NT2/D1 (cell line): ENCODE data around the gene CTRB2.

Source experiments
- DNase-seq: peaks from one replicate; pipeline ENCODE4 v3.0.0-alpha.2; 2011; ENCODE audit warnings: low read depth, low spot score
- H3K27me3 ChIP-seq: 2 replicates; pipeline ENCODE4 v1.6.0; 2011; ENCODE audit warnings: mild to moderate bottlenecking; ENCODE audit not compliant: insufficient read length, insufficient read depth
- H3K36me3 ChIP-seq: 2 replicates; pipeline ENCODE4 v1.6.1; 2011; ENCODE audit warnings: mild to moderate bottlenecking, low read length, mixed read lengths; ENCODE audit not compliant: insufficient read depth, insufficient read length
- H3K4me1 ChIP-seq: 2 replicates; pipeline ENCODE4 v1.5.1; 2011; ENCODE audit not compliant: insufficient read depth, insufficient read length
- H3K4me3 ChIP-seq: 2 replicates; pipeline ENCODE4 v1.5.1; 2011; ENCODE audit warnings: low read depth; ENCODE audit not compliant: insufficient read length
- H3K9ac ChIP-seq: 2 replicates; pipeline ENCODE4 v1.6.0; 2011; ENCODE audit warnings: low read depth; ENCODE audit not compliant: insufficient read length
- H3K9me3 ChIP-seq: 2 replicates; pipeline ENCODE4 v1.5.1; 2011; ENCODE audit warnings: mild to moderate bottlenecking, low read length; ENCODE audit not compliant: insufficient read depth
- SUZ12 ChIP-seq: IDR thresholded peaks from 2 replicates; pipeline ENCODE4 v1.6.1; 2011; ENCODE audit not compliant: insufficient read length, insufficient read depth; ENCODE audit errors: extremely low read depth
- YY1 ChIP-seq: IDR thresholded peaks from 2 replicates; pipeline ENCODE4 v1.6.1; 2011; ENCODE audit not compliant: insufficient read length, insufficient read depth
- ZNF274 ChIP-seq: IDR thresholded peaks from 2 replicates; pipeline ENCODE4 v1.6.1; 2011; ENCODE audit warnings: mild to moderate bottlenecking, low read depth, low read length

Gene CTRB2

DNA sequence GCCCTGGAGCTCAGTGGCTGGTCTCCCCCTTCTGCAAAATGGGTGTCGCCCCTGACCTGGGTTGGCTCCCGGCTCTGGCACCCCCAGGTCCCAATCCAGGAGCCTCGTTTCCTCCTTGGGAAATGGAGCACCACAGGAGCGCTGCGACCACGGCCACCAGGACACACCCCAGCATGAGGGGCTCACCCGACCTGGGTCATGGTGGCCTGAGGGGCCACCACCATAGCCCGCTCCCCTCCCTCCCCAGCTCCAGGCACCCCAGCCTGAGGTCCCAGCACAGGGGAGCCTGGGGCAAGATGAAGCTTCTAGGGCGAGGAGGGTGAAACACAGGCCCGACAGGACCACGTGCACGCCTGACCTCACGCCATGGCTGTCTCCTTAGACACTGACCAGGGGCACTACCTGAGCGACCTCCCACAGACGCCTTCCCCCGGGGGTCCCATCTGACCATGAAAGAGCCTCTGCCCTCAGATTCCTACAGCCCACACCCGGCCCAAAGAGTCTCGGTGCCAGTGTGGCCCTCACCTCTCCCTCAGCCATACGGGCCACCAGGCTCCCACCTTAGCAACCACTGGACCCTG, 32.7 kb upstream of the CTRB2 start:
- Histone ChIP-seq H3K9me3 (no peaks in the 10 kb centered on the region), H3K9ac (peak overlapping the region; percentile 56), H3K36me3 (peaks cover 100% of the 10 kb centered on the region), H3K27me3 (no peaks in the 10 kb centered on the region), H3K4me1 (peaks cover 37% of the 10 kb centered on the region), H3K4me3 (no peak overlapping the region)
- no peak for DNase-seq
- TF ChIP-seq YY1 (no peak), SUZ12 (no peak), ZNF274 (no peak)

DNA sequence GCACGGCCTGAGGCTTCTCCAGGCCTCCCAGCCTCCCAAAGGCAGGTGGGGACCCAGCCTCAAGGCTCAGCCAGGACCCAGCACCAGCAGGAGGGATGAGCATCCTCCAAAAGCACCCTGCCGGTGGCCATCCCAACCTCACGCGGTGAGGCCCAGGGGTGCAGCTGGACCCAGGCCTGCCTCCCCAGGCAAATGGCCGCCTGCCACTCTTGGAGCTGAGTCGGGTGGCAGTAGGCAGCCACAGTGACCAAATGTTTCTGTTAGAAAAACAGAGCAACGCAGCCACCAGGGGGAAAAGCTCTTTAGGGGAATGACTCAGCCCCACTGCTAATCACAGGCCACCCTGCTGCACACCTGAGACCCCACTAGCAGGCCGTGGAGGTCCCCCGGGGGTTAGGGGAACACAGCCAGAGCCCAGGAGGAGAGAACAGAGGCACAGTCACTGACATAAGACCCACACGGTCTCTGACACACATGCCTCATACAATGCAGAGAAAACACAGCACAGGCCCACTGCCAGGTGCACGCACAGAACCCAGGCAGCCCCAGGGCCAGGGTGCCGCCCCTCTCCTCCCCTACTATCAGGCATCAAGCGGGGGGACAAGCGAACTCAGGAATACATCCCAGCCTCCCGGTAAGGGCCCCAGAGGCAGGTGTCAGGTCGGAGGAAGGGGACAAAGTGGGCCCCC, 32.0 kb upstream of the CTRB2 start:
- no peak for TF ChIP-seq ZNF274
- DNase-seq, result no peak
- Histone ChIP-seq H3K9ac (peak overlapping the region; percentile 56), H3K36me3 (peaks cover 100% of the 10 kb centered on the region), H3K27me3 (no peaks in the 10 kb centered on the region), H3K4me3 (no peak overlapping the region), H3K9me3 (no peaks in the 10 kb centered on the region), H3K4me1 (peaks cover 35% of the 10 kb centered on the region)

DNA sequence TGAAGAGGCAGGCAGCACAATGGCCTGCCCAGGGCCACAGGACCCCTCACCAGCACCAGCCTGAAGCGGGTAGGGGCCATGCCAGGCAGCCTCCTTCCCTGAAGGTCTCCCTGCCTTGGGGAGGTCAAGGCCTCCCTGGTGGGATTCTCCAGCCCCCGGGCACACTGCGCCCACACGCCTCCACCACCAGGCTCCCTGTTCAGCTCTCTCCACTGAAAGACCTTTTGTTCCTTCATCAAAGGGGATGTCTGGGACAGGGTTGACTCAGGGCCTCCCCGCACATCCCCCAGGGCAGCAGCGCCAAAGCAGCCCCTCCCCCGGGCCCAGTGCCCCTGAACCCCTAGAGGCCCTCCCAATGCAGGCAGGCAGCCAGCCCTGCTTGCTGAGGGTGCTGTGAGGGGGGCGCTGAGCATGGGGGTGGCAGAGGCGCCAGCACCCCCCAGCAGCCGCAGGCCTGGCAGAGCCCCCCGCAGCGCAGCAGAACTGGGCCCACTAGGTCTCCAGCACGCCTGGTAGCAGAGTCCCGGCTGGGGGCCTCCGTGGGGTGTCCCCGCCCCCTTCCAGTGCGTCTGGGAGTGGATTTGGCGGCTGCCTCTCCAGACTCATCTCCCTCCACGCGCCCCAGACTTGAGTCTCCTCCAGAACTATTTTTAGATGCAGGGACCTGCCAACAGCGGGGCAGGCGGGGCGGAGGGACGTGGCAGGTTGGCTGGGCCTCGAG, 31.3 kb upstream of the CTRB2 start:
- Histone ChIP-seq H3K4me1 (peaks cover 34% of the 10 kb centered on the region), H3K36me3 (peaks cover 100% of the 10 kb centered on the region), H3K27me3 (no peaks in the 10 kb centered on the region), H3K4me3 (no peak overlapping the region), H3K9me3 (no peaks in the 10 kb centered on the region), H3K9ac (peak overlapping the region; percentile 56)
- TF ChIP-seq YY1 (no peak), SUZ12 (no peak), ZNF274 (no peak)
- DNase-seq, result no peak

DNA sequence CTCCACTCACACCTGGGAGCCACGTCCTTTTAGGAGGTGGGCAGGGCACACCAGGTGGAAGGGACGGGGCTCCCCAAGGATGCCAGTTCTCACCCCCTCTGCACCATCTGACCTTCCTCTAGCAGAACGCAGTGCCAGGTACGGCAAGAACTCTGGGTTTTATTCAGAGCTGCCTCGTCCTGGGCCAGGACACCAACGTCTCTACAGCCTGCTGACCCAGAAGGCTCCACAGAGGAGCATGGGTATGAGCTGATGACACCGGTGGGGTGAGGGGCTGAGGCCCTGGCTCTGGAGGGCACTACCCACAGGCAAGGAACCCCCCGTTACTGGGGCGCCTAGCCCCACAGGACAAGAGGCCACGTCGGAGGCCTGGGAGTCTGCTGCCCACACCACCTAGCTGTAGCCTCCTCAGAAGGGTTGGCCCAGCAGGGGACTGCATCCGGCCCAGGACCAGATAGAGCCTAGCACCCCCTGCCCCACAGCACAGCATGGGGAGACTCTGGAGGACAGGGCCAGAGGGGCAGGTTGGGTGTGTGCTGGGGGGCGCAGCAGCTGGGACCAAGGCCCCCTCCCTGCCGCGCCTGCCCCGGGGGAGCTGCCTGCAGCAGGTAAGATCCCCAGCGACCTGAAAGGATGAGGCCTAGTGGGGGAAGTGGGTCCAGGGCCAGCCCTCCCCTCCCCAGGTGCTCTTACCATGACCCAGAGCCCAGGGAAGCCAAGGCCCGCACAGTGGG, 30.6 kb upstream of the CTRB2 start:
- no peak for TF ChIP-seq YY1
- TF ChIP-seq ZNF274, result no peak
- no peak for TF ChIP-seq SUZ12
- Histone ChIP-seq H3K9me3 (no peaks in the 10 kb centered on the region), H3K9ac (no peak overlapping the region), H3K4me1 (peaks cover 34% of the 10 kb centered on the region), H3K4me3 (no peak overlapping the region), H3K27me3 (no peaks in the 10 kb centered on the region), H3K36me3 (peaks cover 100% of the 10 kb centered on the region)
- DNase-seq, result no peak

DNA sequence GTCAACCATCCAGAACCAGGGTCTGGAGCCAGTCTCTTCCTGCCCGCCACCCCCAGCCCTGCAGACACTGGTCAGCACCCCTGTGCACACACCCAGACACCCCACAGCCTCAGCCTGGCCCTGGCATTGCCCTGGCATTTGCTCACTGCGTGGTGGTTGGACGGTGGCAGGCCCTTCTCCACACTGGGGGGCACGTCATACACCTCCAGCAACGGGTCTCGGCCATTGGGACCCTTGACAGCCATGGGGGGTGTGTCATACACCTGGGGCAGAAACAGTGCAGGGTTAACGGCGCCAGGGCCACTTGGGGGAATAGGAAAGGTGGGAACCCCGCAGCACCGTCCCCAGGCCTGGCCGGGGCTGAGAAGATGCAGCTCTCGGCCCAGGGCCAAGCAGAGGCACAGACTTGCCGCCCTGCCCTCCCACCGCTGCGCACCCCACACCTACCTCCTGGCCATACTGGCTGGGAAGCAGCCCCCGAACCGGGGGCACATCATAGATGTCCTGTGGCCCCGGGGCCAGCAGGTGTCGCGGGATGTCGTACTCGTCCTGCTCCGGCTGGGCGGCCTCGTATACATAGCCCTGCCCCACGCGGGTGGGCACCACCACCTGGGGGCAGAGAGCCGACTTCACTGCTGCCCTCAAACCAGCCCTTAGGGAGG, 29.9 kb upstream of the CTRB2 start:
- no peak overlapping the region for H3K4me3 ChIP-seq
- H3K9me3 ChIP-seq, result no peaks in the 10 kb centered on the region
- peak overlapping the region; percentile 21 for H3K9ac ChIP-seq
- H3K36me3 ChIP-seq, result peaks cover 98% of the 10 kb centered on the region
- peaks cover 34% of the 10 kb centered on the region for H3K4me1 ChIP-seq
- H3K27me3 ChIP-seq, result no peaks in the 10 kb centered on the region
- no peak for DNase-seq
- TF ChIP-seq YY1, result no peak
- TF ChIP-seq ZNF274, result no peak
- TF ChIP-seq SUZ12, result no peak

DNA sequence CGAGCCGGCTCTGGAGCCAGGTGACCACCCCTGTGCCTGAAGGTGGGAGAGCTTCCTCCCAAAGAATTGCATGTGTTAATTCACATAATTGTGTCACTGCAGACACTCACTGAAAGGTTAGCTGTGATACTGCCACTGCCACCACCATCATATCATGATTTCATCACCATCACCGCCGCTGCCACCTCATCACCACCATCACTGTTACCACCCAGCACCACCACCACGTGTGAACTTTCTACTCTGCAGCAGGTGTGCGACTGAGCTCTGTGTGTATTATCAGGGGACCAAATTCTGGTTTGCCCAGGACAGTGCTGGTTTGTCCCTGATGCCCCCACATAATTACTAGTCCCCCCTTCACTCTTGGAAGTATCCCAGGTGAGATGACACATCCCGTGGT, 29.3 kb upstream of the CTRB2 start:
- Histone ChIP-seq H3K4me3 (no peak overlapping the region), H3K27me3 (no peaks in the 10 kb centered on the region), H3K9ac (no peak overlapping the region), H3K36me3 (peaks cover 96% of the 10 kb centered on the region), H3K4me1 (peaks cover 34% of the 10 kb centered on the region), H3K9me3 (no peaks in the 10 kb centered on the region)
- no peak for DNase-seq
- TF ChIP-seq SUZ12 (no peak), YY1 (no peak), ZNF274 (no peak)

DNA sequence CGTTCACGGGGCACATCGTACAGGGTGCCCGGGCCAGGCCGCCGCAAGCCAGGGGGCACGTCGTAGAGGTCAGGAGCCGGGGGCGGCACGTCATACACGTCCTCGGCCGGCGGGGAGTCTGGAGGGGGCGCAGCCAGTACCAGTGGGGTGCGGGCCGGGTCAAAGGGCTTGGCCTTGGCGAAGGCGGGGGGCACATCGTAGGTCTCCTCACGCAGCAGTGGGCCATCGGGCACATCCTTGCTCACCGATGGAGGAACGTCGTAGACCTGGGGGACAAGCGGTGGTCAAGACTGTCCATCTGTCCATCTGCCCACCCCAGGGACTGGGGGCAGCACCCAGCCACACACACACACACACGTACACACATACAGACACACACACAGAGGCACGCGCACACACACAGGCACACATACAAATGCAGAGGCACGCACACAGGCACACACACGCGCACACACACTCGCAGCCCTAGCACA, 28.8 kb upstream of the CTRB2 start:
- Histone ChIP-seq H3K27me3 (no peaks in the 10 kb centered on the region), H3K9ac (no peak overlapping the region), H3K4me1 (peaks cover 34% of the 10 kb centered on the region), H3K36me3 (peaks cover 96% of the 10 kb centered on the region), H3K4me3 (no peak overlapping the region), H3K9me3 (no peaks in the 10 kb centered on the region)
- no peak for TF ChIP-seq YY1
- TF ChIP-seq SUZ12, result no peak
- TF ChIP-seq ZNF274, result no peak
- no peak for DNase-seq
